NCI-H146 (cell line): ENCODE data around the gene MCF2L.
"Not testable (repeated sequence)": the region's sequence is repeated elsewhere in the genome, so short reads cannot be mapped to it uniquely, and the experiment has no call there.

Experiments used
- DNase-seq: peaks from one replicate; lab custom pipeline; 2025; lab: John Stamatoyannopoulos, UW

Gene MCF2L

DNA sequence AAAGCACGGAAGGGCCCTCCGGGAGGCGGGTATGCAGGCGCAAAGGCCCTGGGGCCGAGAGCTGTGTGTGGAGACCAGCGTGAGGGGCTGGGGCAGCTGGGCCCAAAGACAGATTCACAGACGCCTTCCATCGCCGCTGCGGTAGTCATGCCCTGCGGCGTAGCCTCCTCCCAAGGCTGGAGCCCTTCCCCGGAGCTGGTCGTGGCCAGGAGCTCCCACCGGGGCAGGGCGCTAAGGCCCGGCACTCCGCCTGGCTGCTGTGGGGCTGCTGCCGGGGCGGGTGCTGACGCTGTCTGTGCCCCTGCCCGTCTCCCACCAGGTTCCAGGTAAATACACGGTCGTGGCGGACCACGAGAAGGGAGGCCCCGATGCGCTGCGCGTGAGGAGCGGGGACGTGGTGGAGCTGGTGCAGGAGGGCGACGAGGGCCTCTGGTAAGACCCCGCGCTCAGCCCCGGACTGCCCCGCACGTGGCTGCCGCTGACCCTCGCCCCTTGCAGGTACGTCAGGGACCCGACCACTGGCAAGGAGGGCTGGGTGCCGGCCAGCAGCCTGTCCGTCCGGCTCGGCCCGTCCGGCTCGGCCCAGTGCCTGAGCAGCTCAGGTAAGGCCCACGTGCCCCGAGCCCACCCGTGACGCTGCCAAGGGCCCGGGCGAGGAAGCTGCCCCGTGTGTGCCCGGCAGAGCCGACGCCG lies 127.2 kb downstream of the MCF2L start:
- no peak for DNase-seq

DNA sequence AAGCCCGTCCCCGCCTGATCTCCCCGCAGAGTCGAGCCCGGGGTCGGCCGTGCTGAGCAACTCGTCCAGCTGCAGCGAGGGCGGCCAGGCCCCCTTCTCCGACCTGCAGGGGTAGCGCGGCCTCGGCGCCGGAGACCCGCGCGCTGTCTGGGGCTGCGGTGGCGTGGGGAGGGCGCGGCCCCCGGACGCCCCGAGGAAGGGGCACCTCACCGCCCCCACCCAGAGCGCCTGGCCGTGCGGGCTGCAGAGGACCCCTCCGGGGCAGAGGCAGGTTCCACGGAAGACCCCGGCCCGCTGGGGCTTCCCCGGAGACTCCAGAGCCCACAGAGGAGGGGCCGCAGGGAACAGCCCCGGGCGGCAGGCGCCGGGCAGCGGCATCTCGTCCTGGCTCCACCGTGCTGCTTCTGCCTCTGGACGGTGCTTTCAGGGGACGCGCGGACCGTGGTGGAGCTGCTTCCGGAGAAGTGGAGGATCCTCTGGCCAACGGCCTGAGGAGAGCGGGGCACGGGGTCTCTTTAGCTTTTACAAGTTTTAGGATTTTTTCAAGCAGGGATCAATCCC lies 127.8 kb downstream of the MCF2L start:
- no peak for DNase-seq

DNA sequence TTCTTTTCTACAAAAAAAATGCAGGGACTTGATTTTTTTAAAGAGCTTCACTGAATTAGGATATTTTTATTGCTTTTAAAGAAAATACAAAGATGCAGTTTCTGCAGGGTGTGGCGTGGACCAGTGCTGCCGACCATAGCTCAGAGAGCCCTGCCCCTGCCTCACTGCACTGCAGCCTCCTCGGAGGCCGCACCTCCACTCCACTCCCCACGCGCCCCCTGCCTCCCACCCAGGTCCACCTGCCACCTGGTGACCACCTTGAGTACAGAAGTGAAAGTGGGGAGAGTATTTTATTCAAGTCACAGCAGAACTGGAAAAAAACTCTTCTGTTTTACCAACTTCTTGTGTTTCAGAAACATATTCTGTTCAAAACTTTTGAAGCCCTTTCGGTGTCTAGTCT lies 128.6 kb downstream of the MCF2L start:
- DNase-seq = no peak

GRCh38 chr13:113098162-113098732 lies 129.2 kb downstream of the MCF2L start:
- DNase-seq = no peak

GRCh38 chr13:113099142-113099541 lies 130.1 kb downstream of the MCF2L start:
- DNase-seq = no peak

- DNase-seq = not testable (repeated sequence)
Measured at GRCh38 chr13:113102302-113102701, 133.3 kb downstream of the MCF2L start.

- no peak for DNase-seq
Measured at GRCh38 chr13:113102727-113103126, 133.7 kb downstream of the MCF2L start.

DNA sequence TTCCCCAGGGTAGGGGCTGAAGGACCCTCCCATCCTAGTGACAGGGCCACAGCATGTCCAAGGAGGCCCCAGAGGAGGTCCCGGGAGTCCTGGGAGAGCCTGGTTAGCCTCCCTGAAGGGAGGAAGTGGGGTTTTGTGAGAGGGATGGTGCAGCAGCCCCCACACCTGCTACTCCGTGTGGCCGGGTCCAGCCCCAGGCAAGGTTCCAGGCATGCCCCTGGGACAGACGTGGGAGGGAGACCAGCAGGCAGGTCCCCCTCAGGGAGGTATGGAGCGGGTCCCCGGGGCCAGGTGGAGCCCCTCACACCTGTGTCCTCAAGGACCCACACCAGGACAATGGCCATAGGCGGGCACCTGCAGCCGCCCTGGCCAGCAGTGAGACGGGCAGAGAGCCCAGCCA lies 134.6 kb downstream of the MCF2L start:
- DNase-seq = no peak

DNA sequence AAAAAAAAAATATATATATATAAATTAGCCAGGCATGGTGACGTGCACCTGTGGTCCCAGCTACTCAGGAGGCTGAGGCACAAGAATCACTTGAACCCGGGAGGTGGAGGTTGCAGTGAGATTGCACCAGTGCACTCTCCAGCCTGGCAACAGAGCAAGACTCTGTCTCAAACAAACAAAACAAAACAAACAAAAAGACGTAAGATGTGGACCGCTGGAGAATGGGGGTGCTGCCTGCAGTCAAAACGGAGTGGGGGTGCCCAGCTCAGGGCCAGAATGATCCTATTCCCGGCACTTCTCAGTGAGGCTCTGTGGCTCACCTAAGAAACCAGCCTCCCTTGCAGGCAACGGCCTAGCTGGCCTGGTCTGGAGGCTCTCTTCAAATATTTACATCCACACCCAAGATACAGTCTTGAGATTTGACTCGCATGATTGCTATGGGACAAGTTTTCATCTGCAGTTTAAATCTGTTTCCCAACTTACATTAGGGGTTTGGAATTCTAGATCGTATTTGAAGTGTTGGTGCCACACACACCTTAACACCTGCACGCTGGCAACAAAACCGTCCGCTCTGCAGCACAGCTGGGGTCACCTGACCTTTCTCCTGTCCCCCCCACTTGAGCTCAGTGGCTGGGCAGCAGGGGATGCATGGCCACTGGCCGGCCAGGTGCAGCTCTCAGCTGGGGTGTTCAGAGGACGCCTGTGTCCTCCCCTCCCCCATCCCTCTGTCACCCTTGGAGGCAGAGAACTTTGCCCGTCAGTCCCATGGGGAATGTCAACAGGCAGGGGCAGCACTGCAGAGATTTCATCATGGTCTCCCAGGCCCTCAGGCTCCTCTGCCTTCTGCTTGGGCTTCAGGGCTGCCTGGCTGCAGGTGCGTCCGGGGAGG lies 136.3 kb downstream of the MCF2L start, which contains the start of gene F7:
Gene F7 (plus strand): TSS at position 760 of the 889 bp plus-strand sequence. CDS start 51 bp downstream, at position 811.
- DNase-seq = peak; percentile 85

DNA sequence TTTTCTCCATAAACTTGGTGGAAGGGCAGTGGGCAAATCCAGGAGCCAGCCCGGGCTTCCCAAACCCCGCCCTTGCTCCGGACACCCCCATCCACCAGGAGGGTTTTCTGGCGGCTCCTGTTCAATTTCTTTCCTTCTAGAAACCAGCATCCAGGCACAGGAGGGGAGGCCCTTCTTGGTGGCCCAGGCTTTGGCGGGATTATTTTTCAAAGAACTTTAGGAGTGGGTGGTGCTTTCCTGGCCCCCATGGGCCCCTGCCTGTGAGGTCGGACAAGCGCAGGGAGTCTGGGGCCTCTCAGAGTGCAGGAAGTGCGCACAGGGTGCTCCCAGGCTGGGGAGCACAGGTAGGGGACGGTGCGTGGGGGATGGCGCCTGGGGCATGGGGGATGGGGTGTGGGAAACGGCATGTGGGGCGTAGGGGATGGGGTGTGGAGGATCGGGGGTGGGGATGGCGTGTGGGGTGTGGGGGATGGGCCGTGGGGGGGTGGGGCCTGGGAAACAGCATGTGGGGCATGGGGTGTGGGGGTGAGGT lies 137.0 kb downstream of the MCF2L start:
- DNase-seq = no peak

GRCh38 chr13:113106711-113107351 lies 137.8 kb downstream of the MCF2L start:
- DNase-seq = no peak

- not testable (repeated sequence) for DNase-seq
Measured at GRCh38 chr13:113108521-113108920, 139.5 kb downstream of the MCF2L start.

- peak; percentile 51 for DNase-seq
Measured at GRCh38 chr13:113109151-113110047, 140.4 kb downstream of the MCF2L start.

- peak; percentile 69 for DNase-seq
Measured at GRCh38 chr13:113110048-113110851, 141.2 kb downstream of the MCF2L start.

DNA sequence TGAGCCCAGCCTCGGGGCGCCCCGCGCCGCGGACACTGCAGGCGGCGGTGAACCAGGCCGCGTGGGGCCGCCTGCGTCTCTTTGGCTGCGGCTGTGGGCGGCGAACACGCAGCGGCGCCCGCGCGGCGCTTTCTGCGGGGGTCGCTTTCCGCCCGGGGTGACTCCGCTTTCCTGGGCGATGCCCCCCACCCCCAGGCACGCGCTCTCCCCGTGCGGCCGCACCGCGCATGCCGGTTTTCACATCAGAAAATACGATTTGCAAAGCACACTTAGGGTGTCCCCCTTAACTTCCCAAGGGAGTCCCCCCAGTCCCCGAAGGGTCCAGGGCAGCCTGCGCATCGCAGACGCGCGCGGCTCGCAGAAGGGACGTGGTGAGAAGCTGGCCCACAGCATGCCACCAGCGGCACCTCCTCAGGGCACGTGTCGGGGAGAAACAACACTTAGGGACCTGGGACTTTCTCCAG lies 141.9 kb downstream of the MCF2L start:
- no peak for DNase-seq

DNA sequence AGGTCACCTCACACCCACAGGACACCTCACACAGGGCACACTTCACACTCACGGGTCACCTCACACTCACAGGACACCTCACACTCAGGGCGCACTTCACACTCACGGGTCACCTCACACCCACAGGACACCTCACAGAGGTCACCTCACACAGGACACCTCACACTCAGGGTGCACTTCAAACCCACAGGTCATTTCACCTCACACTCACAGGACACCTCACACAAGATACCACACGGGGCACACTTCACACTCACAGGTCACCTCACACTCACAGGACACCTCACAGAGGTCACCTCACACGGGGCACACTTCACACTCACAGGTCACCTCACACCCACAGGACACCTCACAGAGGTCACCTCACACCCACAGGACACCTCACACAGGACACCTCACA lies 142.8 kb downstream of the MCF2L start:
- not testable (repeated sequence) for DNase-seq

DNA sequence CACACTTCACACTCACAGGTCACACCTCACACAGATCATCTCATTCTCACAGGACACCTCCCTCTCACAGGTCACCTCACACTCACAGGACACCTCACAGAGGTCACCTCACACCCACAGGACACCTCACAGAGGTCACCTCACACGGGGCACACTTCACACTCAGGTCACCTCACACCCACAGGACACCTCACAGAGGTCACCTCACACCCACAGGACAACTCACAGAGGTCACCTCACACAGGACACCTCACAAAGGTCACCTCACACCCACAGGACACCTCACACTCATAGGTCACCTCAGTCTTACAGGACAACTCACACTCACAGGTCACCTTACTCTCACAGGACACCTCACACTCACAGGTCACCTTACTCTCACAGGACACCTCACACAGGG lies 143.5 kb downstream of the MCF2L start:
- DNase-seq = not testable (repeated sequence)

GRCh38 chr13:113112893-113113845 lies 144.2 kb downstream of the MCF2L start:
- DNase-seq = no peak
